Testis (tissue), 3 donors: ENCODE measurements around the gene RRP12. TPM values are rescaled to one million over a fixed set of nuclear protein-coding genes. Genes with fewer than 3 reads are reported as not detected.
A peak's percentile ranks its signal among the peaks of the same experiment; 100 is the strongest.

ENCODE experiments used
- DNase-seq: peaks from one replicate; pipeline ENCODE4 v3.0.0-alpha.2; 2019
- H3K27ac ChIP-seq, 2 donors: fragments of 200-600 bp; sonication (generic); one replicate each; pipeline ENCODE4 v1.5.1; 2019
- H3K27me3 ChIP-seq: fragments of 200-600 bp; sonication (generic); one replicate; pipeline ENCODE4 v1.5.1; 2019
- H3K36me3 ChIP-seq: fragments of 200-600 bp; sonication (generic); one replicate; pipeline ENCODE4 v1.5.1; 2017; ENCODE audit warnings: low read depth; ENCODE audit errors: missing control alignments
- H3K4me1 ChIP-seq: fragments of 200-600 bp; sonication (generic); one replicate; pipeline ENCODE4 v1.5.1; 2019
- H3K4me3 ChIP-seq, 2 donors: fragments of 200-600 bp; sonication (generic); one replicate each; pipeline ENCODE4 v1.5.1; 2017 to 2019
- H3K9me3 ChIP-seq: fragments of 200-600 bp; sonication (generic); one replicate; pipeline ENCODE4 v1.5.1; 2017
- CTCF ChIP-seq, 3 experiments: fragments of 450-650 bp in 2 of 3; fragments of 200-600 bp in 1 of 3; sonication (generic) in 1 of 3; IDR thresholded peaks; one replicate each; pipeline ENCODE4 v1.5.1; 2016 to 2019; ENCODE audit warnings: antibody characterized with exemption in 3 of 3, mild to moderate bottlenecking in 2 of 3, moderate library complexity in 1 of 3
- POLR2A ChIP-seq: fragments of 450-650 bp; IDR thresholded peaks from one replicate; pipeline ENCODE4 v1.6.1; 2017; ENCODE audit warnings: antibody characterized with exemption, mild to moderate bottlenecking, moderate library complexity
- WGBS, 2 donors: methylation state at CpG; one replicate each; pipeline ENCODE4 v1.1.5; 2018; 5-methylcytosine and 5-hydroxymethylcytosine counted together
- intact Hi-C: fragments of 100-400 bp; cut with DNase I; formaldehyde crosslinking; loops from one replicate; pipeline ENCODE4 v1.15.1; 2023; ENCODE audit warnings: low total_unique reads
- polyA plus RNA-seq: library from polyadenylated mRNA; stranded (reverse); fragments of 350-450 nt; fragmentation: Illumina TruSeq; extraction: RNeasy Lipid Tissue Mini Kit (QIAGEN cat#74804); gene quantifications from one replicate; pipeline ENCODE4 v1.2.3, GENCODE V29; 2014; ENCODE audit warnings: low read depth, low replicate concordance; ENCODE audit not compliant: insufficient read depth
- total RNA-seq, 2 donors: library from RNA; depleted of rRNA; stranded (reverse); fragments of >200 nt; gene quantifications; one replicate each; pipeline ENCODE4 v1.2.3, GENCODE V29; 2016

Gene RRP12
- total and polyA plus RNA-seq, 3 donors from 2014 or later = 38.1 to 54.6 (median 53.5) TPM

- Histone ChIP-seq H3K4me1 (peaks cover 15% of the 10 kb centered on the region), H3K4me3 (no peak overlapping the region), H3K27ac (no peak overlapping the region), H3K9me3 (no peaks in the 10 kb centered on the region), H3K36me3 (no peaks in the 10 kb centered on the region), H3K27me3 (no peaks in the 10 kb centered on the region)
- TF ChIP-seq CTCF (IDR thresholded peaks at IDR 0.05) = no peak
- TF ChIP-seq POLR2A = no peak
- no peak for DNase-seq
- intact Hi-C loops = no loop called here
Measured at GRCh38 chr10:97404044-97404443, 2.9 kb upstream of the RRP12 start.

- TF ChIP-seq POLR2A (no peak), CTCF (IDR thresholded peaks at IDR 0.05) (no peak)
- intact Hi-C loops = no loop called here
- DNase-seq = no peak
Measured at GRCh38 chr10:97401455-97401919, 347 bp upstream of the RRP12 start.

GRCh38 chr10:97399843-97400545 lies 1.1 kb downstream of the RRP12 start:
- peak; percentile 50 for DNase-seq
- TF ChIP-seq CTCF (IDR thresholded peaks at IDR 0.05) = no peak
- Histone ChIP-seq H3K27ac (peak overlapping the region in 1 of 2 donors; percentile 34), H3K27me3 (no peaks in the 10 kb centered on the region), H3K36me3 (no peaks in the 10 kb centered on the region), H3K4me3 (peak overlapping the region; percentile 80 to 91), H3K9me3 (no peaks in the 10 kb centered on the region), H3K4me1 (peaks cover 10% of the 10 kb centered on the region)
- intact Hi-C loops = no loop called here
- 22 to 37% methylated on average over 15 to 21 of the region's 21 CpGs for WGBS, 2 donors

More at GRCh38 chr10:97401455-97401919, 347 bp upstream of the RRP12 start:
- H3K4me3 ChIP-seq = peak overlapping the region; percentile 80 to 91
- H3K36me3 ChIP-seq = no peaks in the 10 kb centered on the region
- peaks cover 10% of the 10 kb centered on the region for H3K4me1 ChIP-seq
- peak overlapping the region; percentile 3 to 34 for H3K27ac ChIP-seq
- 50 to 57% methylated on average over 13 of the region's 13 CpGs for WGBS, 2 donors
- no peaks in the 10 kb centered on the region for H3K27me3 ChIP-seq
- H3K9me3 ChIP-seq = no peaks in the 10 kb centered on the region

GRCh38 chr10:97396056-97396455 lies 5.1 kb downstream of the RRP12 start:
- Histone ChIP-seq H3K36me3 (no peaks in the 10 kb centered on the region), H3K4me3 (no peak overlapping the region), H3K27me3 (no peaks in the 10 kb centered on the region), H3K4me1 (peaks cover 8% of the 10 kb centered on the region), H3K9me3 (no peaks in the 10 kb centered on the region), H3K27ac (no peak overlapping the region)
- WGBS, 2 donors = 92 to 94% methylated on average over 4 of the region's 4 CpGs
- DNase-seq = no peak
- intact Hi-C loops = no loop called here
- TF ChIP-seq CTCF (IDR thresholded peaks at IDR 0.05) (no peak), POLR2A (no peak)

- H3K27ac ChIP-seq = no peak overlapping the region
- WGBS, 2 donors = 95% methylated on average over 8 of the region's 8 CpGs
- H3K4me3 ChIP-seq = no peak overlapping the region
- H3K4me1 ChIP-seq = no peaks in the 10 kb centered on the region
- H3K36me3 ChIP-seq = no peaks in the 10 kb centered on the region
- no peak for DNase-seq
- intact Hi-C loops = no loop called here
- no peaks in the 10 kb centered on the region for H3K9me3 ChIP-seq
- H3K27me3 ChIP-seq = no peaks in the 10 kb centered on the region
- TF ChIP-seq CTCF (IDR thresholded peaks at IDR 0.05) = no peak
- TF ChIP-seq POLR2A = no peak
Measured at GRCh38 chr10:97393034-97393573, 8.0 kb downstream of the RRP12 start.
